Smooth muscle cell (in vitro differentiated cells): ENCODE data around the gene SLC25A22. TPM values are rescaled to one million over a fixed set of nuclear protein-coding genes. Genes with fewer than 3 reads are reported as not detected.

Source experiments
- DNase-seq: peaks from one replicate; lab custom pipeline; 2025; ENCODE audit not compliant: unreplicated experiment; lab: John Stamatoyannopoulos, UW
- H2AFZ ChIP-seq: fragments of 200-600 bp; sonication (generic); 2 replicates; pipeline ENCODE4 v1.6.0; 2016; ENCODE audit warnings: antibody characterized with exemption, low read depth, mild to moderate bottlenecking
- H3F3A ChIP-seq: fragments of 200-600 bp; sonication (generic); 2 replicates; pipeline ENCODE4 v1.6.0; 2017; ENCODE audit warnings: antibody characterized with exemption, low read depth
- H3K27ac ChIP-seq: fragments of 200-600 bp; sonication (generic); 2 replicates; pipeline ENCODE4 v1.5.1; 2016; ENCODE audit warnings: low read depth, mild to moderate bottlenecking
- H3K27me3 ChIP-seq: fragments of 200-600 bp; sonication (generic); 2 replicates; pipeline ENCODE4 v1.6.1; 2016; ENCODE audit warnings: low read depth, mild to moderate bottlenecking
- H3K36me3 ChIP-seq: fragments of 200-600 bp; sonication (generic); 2 replicates; pipeline ENCODE4 v1.5.1; 2016; ENCODE audit warnings: low read depth
- H3K4me1 ChIP-seq: fragments of 200-600 bp; sonication (generic); 2 replicates; pipeline ENCODE4 v1.5.1; 2016; ENCODE audit warnings: low read depth
- H3K4me2 ChIP-seq: fragments of 200-600 bp; sonication (generic); 2 replicates; pipeline ENCODE4 v1.6.0; 2016; ENCODE audit warnings: mild to moderate bottlenecking
- H3K4me3 ChIP-seq: fragments of 200-600 bp; sonication (generic); 2 replicates; pipeline ENCODE4 v1.5.1; 2016; ENCODE audit warnings: mild to moderate bottlenecking
- H3K79me2 ChIP-seq: fragments of 200-600 bp; sonication (generic); 2 replicates; pipeline ENCODE4 v1.6.0; 2016; ENCODE audit warnings: low read depth, mild to moderate bottlenecking
- H3K9ac ChIP-seq: fragments of 200-600 bp; sonication (generic); 2 replicates; pipeline ENCODE4 v1.6.0; 2016; ENCODE audit warnings: low read depth
- H3K9me3 ChIP-seq: fragments of 200-600 bp; sonication (generic); replicated peaks from 2 replicates; pipeline ENCODE4 v1.5.1; 2016; ENCODE audit warnings: low read depth
- H4K20me1 ChIP-seq: fragments of 200-600 bp; sonication (generic); 2 replicates; pipeline ENCODE4 v1.6.0; 2016; ENCODE audit warnings: low read depth
- CTCF ChIP-seq: fragments of 200-600 bp; sonication (generic); IDR thresholded peaks from 2 replicates; pipeline ENCODE4 v1.5.1; 2017; ENCODE audit warnings: borderline replicate concordance, mild to moderate bottlenecking, antibody characterized with exemption; ENCODE audit not compliant: insufficient read depth, poor library complexity, severe bottlenecking
- WGBS: methylation state at CpG from one replicate; pipeline ENCODE4 v1.1.7; 2016; ENCODE audit warnings: low lambda C conversion rate; 5-methylcytosine and 5-hydroxymethylcytosine counted together
- polyA plus RNA-seq: library from polyadenylated mRNA; unstranded; fragments of >200 nt; fragmentation: Nextera tagmentation; extraction: Ambion mirVana; gene quantifications from 2 replicates; pipeline ENCODE4 v1.2.1, GENCODE V29; 2016
- total RNA-seq: library from RNA; depleted of rRNA; stranded (reverse); fragments of >200 nt; gene quantifications from 2 replicates; pipeline ENCODE4 v1.2.3, GENCODE V29; 2014

SLC25A22 gene
- total and polyA plus RNA-seq, 2 experiments from 2014 or later: 6.9 to 25.2 TPM

- no peaks in the 10 kb centered on the region for H3K36me3 ChIP-seq
- H4K20me1 ChIP-seq: peaks cover 73% of the 10 kb centered on the region
- no peak for TF ChIP-seq CTCF
- no peaks in the 10 kb centered on the region for H3K9me3 ChIP-seq
- H3K27me3 ChIP-seq: peaks cover 19% of the 10 kb centered on the region
- no peak overlapping the region for H3K27ac ChIP-seq
- no peak for DNase-seq
- no peak overlapping the region for H2AFZ ChIP-seq
- H3K79me2 ChIP-seq: peaks cover 14% of the 10 kb centered on the region
- WGBS: 58% methylated on average over 8 of the region's 8 CpGs
- peak overlapping the region; percentile 96 for H3K4me2 ChIP-seq
- H3F3A ChIP-seq: peaks cover 4% of the 10 kb centered on the region
- no peak overlapping the region for H3K9ac ChIP-seq
- peaks cover 35% of the 10 kb centered on the region for H3K4me1 ChIP-seq
- H3K4me3 ChIP-seq: no peak overlapping the region
These were observed 47.9 kb upstream of the SLC25A22 start for GRCh38 chr11:845872-846495.

GRCh38 chr11:844693-845644, 46.9 kb upstream of the SLC25A22 start:
- peak overlapping the region; percentile 66 for H3K27ac ChIP-seq
- H3K79me2 ChIP-seq: peaks cover 21% of the 10 kb centered on the region
- no peaks in the 10 kb centered on the region for H3K36me3 ChIP-seq
- H2AFZ ChIP-seq: no peak overlapping the region
- H3K4me2 ChIP-seq: peak overlapping the region; percentile 96
- peak; percentile 74 for DNase-seq
- peaks cover 34% of the 10 kb centered on the region for H3K4me1 ChIP-seq
- peaks cover 73% of the 10 kb centered on the region for H4K20me1 ChIP-seq
- WGBS: 46% methylated on average over 24 of the region's 31 CpGs
- no peak overlapping the region for H3K9ac ChIP-seq
- no peaks in the 10 kb centered on the region for H3K9me3 ChIP-seq
- peaks cover 10% of the 10 kb centered on the region for H3K27me3 ChIP-seq
- H3K4me3 ChIP-seq: peak overlapping the region; percentile 96
- TF ChIP-seq CTCF: no peak
- H3F3A ChIP-seq: peaks cover 8% of the 10 kb centered on the region

GRCh38 chr11:843818-844692, 46.0 kb upstream of the SLC25A22 start:
- peaks cover 77% of the 10 kb centered on the region for H4K20me1 ChIP-seq
- peak overlapping the region; percentile 96 for H3K4me2 ChIP-seq
- H3K27ac ChIP-seq: peak overlapping the region; percentile 66
- peak overlapping the region; percentile 100 for H3K9ac ChIP-seq
- H2AFZ ChIP-seq: no peak overlapping the region
- peaks cover 12% of the 10 kb centered on the region for H3F3A ChIP-seq
- H3K9me3 ChIP-seq: no peaks in the 10 kb centered on the region
- peaks cover 6% of the 10 kb centered on the region for H3K27me3 ChIP-seq
- H3K36me3 ChIP-seq: no peaks in the 10 kb centered on the region
- 4% methylated on average over 23 of the region's 25 CpGs for WGBS
- TF ChIP-seq CTCF: no peak
- H3K79me2 ChIP-seq: peaks cover 21% of the 10 kb centered on the region
- H3K4me3 ChIP-seq: peak overlapping the region; percentile 96
- DNase-seq: peak; percentile 63
- peaks cover 33% of the 10 kb centered on the region for H3K4me1 ChIP-seq
